Measurements from ENCODE around the gene OR10C1.

Gene OR10C1

GRCh38 chr6:29456971-29457370, 17.9 kb downstream of the OR10C1 start, which contains the start of the genes OR11A1 and OR2H1:
TSS of gene OR11A1 (minus strand) at chr6:29457071. CDS start at chr6:29427641, 29,430 bp downstream.
TSS of gene OR2H1 (plus strand) at chr6:29457155. CDS start at chr6:29461770, 4,615 bp downstream.
- DNase-seq (ENCODE audit: low spot score), result no peak
- in situ Hi-C loops (cut with MboI; ENCODE audit: low pct_unique_long_range_greater_than_20kb, low sequenced_read_pairs, unreplicated experiment), result no loop called here
- no peak for TF ChIP-seq CTCF (IDR thresholded peaks at IDR 0.05; ENCODE audit: extremely low read depth, insufficient read depth, missing control alignments)

- TF ChIP-seq CTCF (IDR thresholded peaks at IDR 0.05; ENCODE audit: extremely low read depth, insufficient read depth, missing control alignments), result no peak
- in situ Hi-C loops (cut with MboI; ENCODE audit: low pct_unique_long_range_greater_than_20kb, low sequenced_read_pairs, unreplicated experiment), result no loop called here
- DNase-seq (ENCODE audit: low spot score), result no peak
These were observed 22.1 kb downstream of the OR10C1 start for GRCh38 chr6:29461021-29461814.

- no peak for DNase-seq (ENCODE audit: low spot score)
- no peak for TF ChIP-seq CTCF (IDR thresholded peaks at IDR 0.05; ENCODE audit: extremely low read depth, insufficient read depth, missing control alignments)
- in situ Hi-C loops (cut with MboI; ENCODE audit: low pct_unique_long_range_greater_than_20kb, low sequenced_read_pairs, unreplicated experiment), result no loop called here
These were observed 22.9 kb downstream of the OR10C1 start for GRCh38 chr6:29462022-29462421.

- in situ Hi-C loops (cut with MboI; ENCODE audit: low pct_unique_long_range_greater_than_20kb, low sequenced_read_pairs, unreplicated experiment), result no loop called here
- TF ChIP-seq CTCF (IDR thresholded peaks at IDR 0.05; ENCODE audit: extremely low read depth, insufficient read depth, missing control alignments), result no peak
- no peak for DNase-seq (ENCODE audit: low spot score)
These were observed 26.2 kb downstream of the OR10C1 start for GRCh38 chr6:29465279-29465678.

- no peak for DNase-seq (ENCODE audit: low spot score)
- no peak for TF ChIP-seq CTCF (IDR thresholded peaks at IDR 0.05; ENCODE audit: extremely low read depth, insufficient read depth, missing control alignments)
- in situ Hi-C loops (cut with MboI; ENCODE audit: low pct_unique_long_range_greater_than_20kb, low sequenced_read_pairs, unreplicated experiment), result no loop called here
These were observed 26.7 kb downstream of the OR10C1 start for GRCh38 chr6:29465801-29466200.

GRCh38 chr6:29466241-29466640, 27.1 kb downstream of the OR10C1 start:
- in situ Hi-C loops (cut with MboI; ENCODE audit: low pct_unique_long_range_greater_than_20kb, low sequenced_read_pairs, unreplicated experiment), result no loop called here
- no peak for DNase-seq (ENCODE audit: low spot score)
- no peak for TF ChIP-seq CTCF (IDR thresholded peaks at IDR 0.05; ENCODE audit: extremely low read depth, insufficient read depth, missing control alignments)

Measured in GM13977 (cell line).